CD14-positive monocyte (primary cell): ENCODE data around the gene LY86. TPM values are rescaled to one million over a fixed set of nuclear protein-coding genes. Genes with fewer than 3 reads are reported as not detected.
A peak's percentile ranks its signal among the peaks of the same experiment; 100 is the strongest.

ENCODE experiments used
- DNase-seq, 3 donors: peaks; one replicate each; pipeline ENCODE4 v3.0.0-alpha.2; 2011 to 2022
- H2AFZ ChIP-seq: 2 replicates; pipeline ENCODE4 v1.6.0; 2012; ENCODE audit warnings: mild to moderate bottlenecking, low read depth, low read length, inconsistent platforms; ENCODE audit not compliant: insufficient read depth, poor library complexity, severe bottlenecking
- H3K27ac ChIP-seq, 2 donors: 1 replicate in 1 of 2; 2 replicates in 1 of 2; pipeline ENCODE4 v1.5.1; 2012 to 2013; ENCODE audit warnings: low read length in 2 of 2, control low read depth in 1 of 2, inconsistent platforms in 1 of 2, low read depth in 1 of 2, mild to moderate bottlenecking in 1 of 2
- H3K27me3 ChIP-seq, 2 donors: one replicate each; pipeline versions ENCODE4 v1.6.0 to v1.6.1; 2011 to 2013; ENCODE audit warnings: low read length in 2 of 2; ENCODE audit not compliant: control insufficient read depth in 2 of 2, insufficient read depth in 2 of 2
- H3K36me3 ChIP-seq, 2 donors: replicated peaks in 1 of 2; 1 replicate in 1 of 2; 2 replicates in 1 of 2; pipeline versions ENCODE4 v1.5.1 to v1.6.1; 2012 to 2013; ENCODE audit warnings: low read length in 2 of 2, control low read depth in 1 of 2, inconsistent platforms in 1 of 2, mild to moderate bottlenecking in 1 of 2; ENCODE audit not compliant: insufficient read depth in 2 of 2, control insufficient read depth in 1 of 2
- H3K4me1 ChIP-seq, 2 donors: 1 replicate in 1 of 2; 2 replicates in 1 of 2; pipeline versions ENCODE4 v1.5.1 to v1.6.1; 2012 to 2013; ENCODE audit warnings: low read length in 2 of 2, control low read depth in 1 of 2, inconsistent platforms in 1 of 2, mild to moderate bottlenecking in 1 of 2, moderate library complexity in 1 of 2; ENCODE audit not compliant: insufficient read depth in 2 of 2, control insufficient read depth in 1 of 2
- H3K4me2 ChIP-seq: replicated peaks from 2 replicates; pipeline ENCODE3; 2012; ENCODE audit warnings: low read length, moderate library complexity, mild to moderate bottlenecking; ENCODE audit not compliant: poor library complexity, severe bottlenecking; ENCODE audit errors: extremely low read depth
- H3K4me3 ChIP-seq, 3 experiments: fragments of 200-600 bp in 1 of 3; sonication (generic) in 1 of 3; replicated peaks in 1 of 3; 1 replicate in 2 of 3; 2 replicates in 1 of 3; pipeline ENCODE4 v1.5.1; 2011 to 2013; ENCODE audit warnings: low read length in 3 of 3, mild to moderate bottlenecking in 3 of 3, control low read depth in 2 of 3, low read depth in 2 of 3, inconsistent platforms in 1 of 3, moderate library complexity in 1 of 3
- H3K79me2 ChIP-seq: 2 replicates; pipeline ENCODE4 v1.6.0; 2012; ENCODE audit warnings: mild to moderate bottlenecking, control low read depth, inconsistent platforms, low read length, moderate library complexity; ENCODE audit not compliant: insufficient read depth
- H3K9ac ChIP-seq: 2 replicates; pipeline ENCODE4 v1.6.0; 2017; ENCODE audit warnings: low read length, mild to moderate bottlenecking; ENCODE audit not compliant: insufficient read depth, poor library complexity, severe bottlenecking
- H3K9me3 ChIP-seq, 2 donors: replicated peaks in 1 of 2; 1 replicate in 1 of 2; 2 replicates in 1 of 2; pipeline versions ENCODE4 v1.5.1 to v1.6.1; 2012 to 2013; ENCODE audit warnings: low read length in 2 of 2, control low read depth in 1 of 2; ENCODE audit not compliant: control insufficient read depth in 1 of 2, insufficient read depth in 1 of 2
- H4K20me1 ChIP-seq: 2 replicates; pipeline ENCODE4 v1.6.0; 2012; ENCODE audit warnings: mild to moderate bottlenecking, low read length, control low read depth, moderate library complexity; ENCODE audit not compliant: insufficient read depth
- H3K27ac Mint-ChIP-seq, 7 donors: one replicate each; pipeline ENCODE4 v1.8.0; 2020; ENCODE audit warnings: mild to moderate bottlenecking in 7 of 7, mixed read lengths in 7 of 7, moderate library complexity in 6 of 7, inconsistent platforms in 2 of 7
- H3K27me3 Mint-ChIP-seq, 3 donors: one replicate each; pipeline ENCODE4 v1.8.0; 2021 to 2022; ENCODE audit warnings: low read depth in 3 of 3, mild to moderate bottlenecking in 3 of 3, mixed read lengths in 3 of 3, moderate library complexity in 3 of 3, inconsistent platforms in 1 of 3
- H3K36me3 Mint-ChIP-seq, 2 donors: one replicate each; pipeline ENCODE4 v1.8.0; 2020; ENCODE audit warnings: mixed read lengths in 2 of 2, inconsistent platforms in 1 of 2, mild to moderate bottlenecking in 1 of 2
- H3K4me1 Mint-ChIP-seq: one replicate; pipeline ENCODE4 v1.8.0; 2020; ENCODE audit warnings: mild to moderate bottlenecking, mixed read lengths
- H3K4me3 Mint-ChIP-seq, 2 donors: one replicate each; pipeline ENCODE4 v1.8.0; 2020; ENCODE audit warnings: mild to moderate bottlenecking in 2 of 2, mixed read lengths in 2 of 2, moderate library complexity in 1 of 2
- H3K9me3 Mint-ChIP-seq, 7 donors: one replicate each; pipeline ENCODE4 v1.8.0; 2020 to 2022; ENCODE audit warnings: mixed read lengths in 7 of 7, mild to moderate bottlenecking in 6 of 7, moderate library complexity in 6 of 7, inconsistent platforms in 2 of 7
- CTCF ChIP-seq: fragments of 200-600 bp; IDR thresholded peaks from one replicate; pipeline ENCODE4 v1.8.0; 2022; ENCODE audit warnings: antibody characterized with exemption, mild to moderate bottlenecking
- WGBS: methylation state at CpG from one replicate; pipeline ENCODE4 v1.1.5; 2013; ENCODE audit warnings: missing lambda C conversion rate; ENCODE audit not compliant: insufficient coverage; 5-methylcytosine and 5-hydroxymethylcytosine counted together
- intact Hi-C, 2 donors: fragments of 100-400 bp; cut with micrococcal nuclease; formaldehyde crosslinking; loops; one replicate each; pipeline versions ENCODE4 v1.15.0 to v1.15.1; 2023
- polyA plus RNA-seq, 3 donors: library from polyadenylated mRNA; depleted of rRNA in 1 of 3; unstranded in 2 of 3; stranded (reverse) in 1 of 3; fragments of 300-500 nt in 2 of 3; fragments of >200 nt in 1 of 3; fragmentation: Illumina TruSeq in 2 of 3; gene quantifications; 1 replicate in 2 of 3; 2 replicates in 1 of 3; pipeline ENCODE4 v1.2.3, GENCODE V29; 2012 to 2021

Gene LY86
- polyA plus RNA-seq, 3 donors: 166 to 609 (median 454) TPM

GRCh38 chr6:6600875-6601274 lies 12.4 kb downstream of the LY86 start:
- peaks cover 53 to 82% of the 10 kb centered on the region in 2 donors for H3K36me3 Mint-ChIP-seq
- peaks cover 14 to 55% of the 10 kb centered on the region in 2 donors for H3K36me3 ChIP-seq
- WGBS: 0% methylated on average over 1 of the region's 4 CpGs
- H3K4me1 ChIP-seq: peaks cover 12 to 15% of the 10 kb centered on the region in 2 donors
- DNase-seq: no peak
- peaks cover 35% of the 10 kb centered on the region for H4K20me1 ChIP-seq
- H3K9me3 ChIP-seq: peaks cover 16 to 20% of the 10 kb centered on the region in 2 donors
- peaks cover 18 to 29% (median 24%) of the 10 kb centered on the region in 7 donors for H3K9me3 Mint-ChIP-seq
- H3K4me3 Mint-ChIP-seq: no peak overlapping the region
- peaks cover 84% of the 10 kb centered on the region for H3K79me2 ChIP-seq
- H3K27ac Mint-ChIP-seq: peak overlapping the region in 2 of 7 donors; percentile 6 to 31
- intact Hi-C loops: no loop called here
- H3K4me1 Mint-ChIP-seq: peaks cover 39% of the 10 kb centered on the region
- H3K9ac ChIP-seq: no peak overlapping the region
- no peak overlapping the region for H3K4me3 ChIP-seq
- peaks cover 0 to 2% (median 0%) of the 10 kb centered on the region in 3 donors for H3K27me3 Mint-ChIP-seq
- no peak overlapping the region for H3K27ac ChIP-seq
- no peak for TF ChIP-seq CTCF
- H3K27me3 ChIP-seq: no peaks in the 10 kb centered on the region
- H2AFZ ChIP-seq: no peak overlapping the region
- no peak overlapping the region for H3K4me2 ChIP-seq

- no peak overlapping the region for H2AFZ ChIP-seq
- no peak for DNase-seq
- H3K79me2 ChIP-seq: peaks cover 75% of the 10 kb centered on the region
- WGBS: 94% methylated on average over 2 of the region's 5 CpGs
- peaks cover 22% of the 10 kb centered on the region for H4K20me1 ChIP-seq
- Mint-ChIP-seq H3K4me3 (no peak overlapping the region), H3K9me3 (peaks cover 18 to 33% (median 24%) of the 10 kb centered on the region in 7 donors), H3K27me3 (peaks cover 0 to 2% (median 0%) of the 10 kb centered on the region in 3 donors), H3K36me3 (peaks cover 47 to 77% of the 10 kb centered on the region in 2 donors), H3K27ac (no peak overlapping the region), H3K4me1 (peaks cover 26% of the 10 kb centered on the region)
- peaks cover 18 to 20% of the 10 kb centered on the region in 2 donors for H3K9me3 ChIP-seq
- intact Hi-C loops: no loop called here
- no peak overlapping the region for H3K4me3 ChIP-seq
- no peaks in the 10 kb centered on the region for H3K27me3 ChIP-seq
- H3K4me2 ChIP-seq: no peak overlapping the region
- H3K27ac ChIP-seq: no peak overlapping the region
- no peak for TF ChIP-seq CTCF
- H3K9ac ChIP-seq: no peak overlapping the region
- H3K4me1 ChIP-seq: peaks cover under 1 to 10% of the 10 kb centered on the region in 2 donors
- peaks cover 12 to 50% of the 10 kb centered on the region in 2 donors for H3K36me3 ChIP-seq
Measured at GRCh38 chr6:6602262-6602661, 13.7 kb downstream of the LY86 start.
